SK-N-SH (cell line): ENCODE measurements around the gene CPXM1. TPM values are rescaled to one million over a fixed set of nuclear protein-coding genes. Genes with fewer than 3 reads are reported as not detected.

Experiments
- CTCF ChIA-PET: fragments of 300-600, 350-600 bp; formaldehyde crosslinking; extraction: SDS; loops from one replicate; lab custom pipeline; 2021; lab: Yijun Ruan, JAX
- POLR2A ChIA-PET: fragments of 350-600 bp; sonication (Branson Sonifier 250); formaldehyde crosslinking; extraction: SDS; loops from one replicate; lab custom pipeline; 2020; ENCODE audit warnings: antibody characterized with exemption, inconsistent platforms; lab: Yijun Ruan, JAX
- DNase-seq: peaks from one replicate; pipeline ENCODE4 v3.0.0; 2012
- H2AFZ ChIP-seq: fragments of 200-600 bp; sonication (generic); 2 replicates; pipeline ENCODE4 v1.8.1; 2016; ENCODE audit warnings: antibody characterized with exemption, mild to moderate bottlenecking, low read depth
- H3F3A ChIP-seq: fragments of 200-600 bp; sonication (generic); replicated peaks from 2 replicates; pipeline ENCODE3; 2016; ENCODE audit warnings: antibody characterized with exemption, mild to moderate bottlenecking; ENCODE audit not compliant: insufficient read depth
- H3K27ac ChIP-seq, 2 experiments: fragments of 200-500 bp in 1 of 2; fragments of 200-600 bp in 1 of 2; sonication (Bioruptor generic) in 1 of 2; sonication (generic), shearing (Covaris generic) in 1 of 2; 2 replicates each; pipeline versions ENCODE4 v1.5.1 to v1.6.1; 2014 to 2016; ENCODE audit warnings: low read depth in 2 of 2, inconsistent platforms in 1 of 2, low read length in 1 of 2, mild to moderate bottlenecking in 1 of 2, mixed read lengths in 1 of 2
- H3K27me3 ChIP-seq: fragments of 200-600 bp; sonication (generic), shearing (Covaris generic); 2 replicates; pipeline ENCODE4 v1.6.1; 2016; ENCODE audit warnings: mixed run types; ENCODE audit not compliant: insufficient read depth
- H3K36me3 ChIP-seq, 2 experiments: fragments of 200-500 bp in 1 of 2; fragments of 200-600 bp in 1 of 2; sonication (Bioruptor generic) in 1 of 2; sonication (generic) in 1 of 2; replicated peaks in 1 of 2; 2 replicates each; pipeline versions ENCODE3 to v1.5.1; 2014 to 2016; ENCODE audit warnings: low read length in 1 of 2, mild to moderate bottlenecking in 1 of 2; ENCODE audit not compliant: insufficient read depth in 2 of 2, control insufficient read depth in 1 of 2
- H3K4me1 ChIP-seq, 2 experiments: fragments of 200-500 bp in 1 of 2; fragments of 200-600 bp in 1 of 2; sonication (Bioruptor generic) in 1 of 2; sonication (generic), shearing (Covaris generic) in 1 of 2; 2 replicates each; pipeline versions ENCODE4 v1.5.1 to v1.6.1; 2014 to 2016; ENCODE audit warnings: low read depth in 1 of 2, low read length in 1 of 2, mixed run types in 1 of 2; ENCODE audit not compliant: insufficient read depth in 2 of 2, control insufficient read depth in 1 of 2
- H3K4me2 ChIP-seq: fragments of 200-600 bp; sonication (generic), shearing (Covaris generic); 2 replicates; pipeline ENCODE4 v1.6.1; 2017; ENCODE audit warnings: mixed run types
- H3K4me3 ChIP-seq, 2 experiments: fragments of 200-500 bp in 1 of 2; fragments of 200-600 bp in 1 of 2; sonication (Bioruptor generic) in 1 of 2; sonication (generic), shearing (Covaris generic) in 1 of 2; 2 replicates each; pipeline versions ENCODE4 v1.5.1 to v1.8.1; 2014 to 2016; ENCODE audit warnings: low read depth in 2 of 2, inconsistent platforms in 1 of 2, low read length in 1 of 2, mild to moderate bottlenecking in 1 of 2, mixed read lengths in 1 of 2, moderate library complexity in 1 of 2
- H3K79me2 ChIP-seq: fragments of 200-600 bp; sonication (generic); 2 replicates; pipeline ENCODE4 v1.8.1; 2017; ENCODE audit warnings: mild to moderate bottlenecking; ENCODE audit not compliant: insufficient read depth
- H3K9ac ChIP-seq: fragments of 200-600 bp; sonication (generic); 2 replicates; pipeline ENCODE4 v1.6.1; 2017; ENCODE audit warnings: mixed run types
- H3K9me2 ChIP-seq: fragments of 200-600 bp; sonication (generic); 2 replicates; pipeline ENCODE4 v1.6.1; 2017; ENCODE audit warnings: mixed run types
- H3K9me3 ChIP-seq: fragments of 200-600 bp; sonication (generic); 2 replicates; pipeline ENCODE4 v1.6.1; 2017; ENCODE audit warnings: mixed run types, mild to moderate bottlenecking, moderate library complexity
- H4K20me1 ChIP-seq: fragments of 200-600 bp; sonication (generic); 2 replicates; pipeline ENCODE4 v1.6.1; 2017; ENCODE audit warnings: mild to moderate bottlenecking, mixed run types; ENCODE audit not compliant: insufficient read depth
- EZH2phosphoT487 ChIP-seq: fragments of 200-600 bp; sonication (generic); IDR thresholded peaks from 2 replicates; pipeline ENCODE4 v1.6.1; 2017; ENCODE audit warnings: low read depth, mixed run types, mild to moderate bottlenecking, antibody characterized with exemption, moderate library complexity, borderline replicate concordance
- FOSL2 ChIP-seq: IDR thresholded peaks from 2 replicates; pipeline ENCODE4 v1.4.0; 2012; ENCODE audit warnings: low read depth, mild to moderate bottlenecking, moderate library complexity, borderline replicate concordance
- FOXJ3 ChIP-seq: sonication (generic); formaldehyde crosslinking; IDR thresholded peaks from 2 replicates; pipeline ENCODE4 v1.5.1; 2020; ENCODE audit warnings: mild to moderate bottlenecking, missing genetic modification reagents
- FOXM1 ChIP-seq: IDR thresholded peaks from 2 replicates; pipeline ENCODE4 v1.4.0; 2012; ENCODE audit warnings: low read depth, mild to moderate bottlenecking
- GABPA ChIP-seq: IDR thresholded peaks from 2 replicates; pipeline ENCODE4 v1.4.0; 2012; ENCODE audit warnings: low read depth, mild to moderate bottlenecking
- IRF3 ChIP-seq: fragments of 150-350 bp; IDR thresholded peaks from 2 replicates; pipeline ENCODE4 v1.6.1; 2016; ENCODE audit warnings: mild to moderate bottlenecking, low read depth, low read length
- MEF2A ChIP-seq: IDR thresholded peaks from 2 replicates; pipeline ENCODE4 v1.4.0; 2012; ENCODE audit warnings: low read depth, borderline replicate concordance
- NFIC ChIP-seq: IDR thresholded peaks from 2 replicates; pipeline ENCODE4 v1.4.0; 2012; ENCODE audit warnings: borderline replicate concordance
- NRF1 ChIP-seq: IDR thresholded peaks from 2 replicates; pipeline ENCODE4 v1.6.1; 2012; ENCODE audit warnings: low read depth, mild to moderate bottlenecking, low read length
- PBX3 ChIP-seq: IDR thresholded peaks from 2 replicates; pipeline ENCODE4; 2012
- RFX5 ChIP-seq: IDR thresholded peaks from 2 replicates; pipeline ENCODE4 v1.6.1; 2012; ENCODE audit warnings: mild to moderate bottlenecking, improper control_type of control experiment, low read length
- RXRA ChIP-seq: IDR thresholded peaks from 2 replicates; pipeline ENCODE4 v1.4.0; 2012; ENCODE audit warnings: low read depth, mild to moderate bottlenecking, borderline replicate concordance
- SIN3A ChIP-seq: IDR thresholded peaks from 2 replicates; pipeline ENCODE4 v1.6.1; 2012; ENCODE audit warnings: low read depth, mild to moderate bottlenecking, low read length, moderate library complexity, borderline replicate concordance
- SMC3 ChIP-seq: IDR thresholded peaks from 2 replicates; pipeline ENCODE4 v1.6.1; 2012; ENCODE audit warnings: low read depth, low read length, improper control_type of control experiment
- TEAD4 ChIP-seq: IDR thresholded peaks from 2 replicates; pipeline ENCODE4 v1.4.0; 2012; ENCODE audit warnings: mild to moderate bottlenecking, borderline replicate concordance; ENCODE audit not compliant: insufficient read depth
- USF1 ChIP-seq: IDR thresholded peaks from 2 replicates; pipeline ENCODE4 v1.4.0; 2012; ENCODE audit warnings: low read depth, borderline replicate concordance
- USF2 ChIP-seq: fragments of 150-350 bp; IDR thresholded peaks from 2 replicates; pipeline ENCODE4 v1.6.1; 2017; ENCODE audit warnings: antibody characterized with exemption, low read length, low read depth, borderline replicate concordance
- ZBTB33 ChIP-seq: IDR thresholded peaks from 2 replicates; pipeline ENCODE4 v1.4.0; 2012; ENCODE audit warnings: low read depth, borderline replicate concordance
- WGBS: methylation state at CpG from one replicate; pipeline ENCODE4 v1.1.6; 2017; ENCODE audit warnings: low lambda C conversion rate; 5-methylcytosine and 5-hydroxymethylcytosine counted together
- polyA plus RNA-seq, 3 experiments: library from polyadenylated mRNA; depleted of rRNA; stranded (reverse); fragments of >200 nt; gene quantifications; 2 replicates each; pipeline ENCODE4 v1.2.3, GENCODE V29; 2012

Gene CPXM1
- polyA plus RNA-seq, 1 of the 3 experiments (the other 2 are of a cell fraction), result 99.9 TPM

GRCh38 chr20:2829376-2829775, 28.9 kb upstream of the CPXM1 start (continued):
- TF ChIP-seq NFIC, result no peak
- TF ChIP-seq NRF1, result no peak
- no peak for TF ChIP-seq FOXM1
- no peak for TF ChIP-seq FOSL2

GRCh38 chr20:2826655-2827054, 26.2 kb upstream of the CPXM1 start:
- Histone ChIP-seq H2AFZ (no peak overlapping the region), H3K9me2 (no peaks in the 10 kb centered on the region), H3K4me2 (no peak overlapping the region), H3K4me3 (no peak overlapping the region), H3K36me3 (no peaks in the 10 kb centered on the region), H3K9ac (no peak overlapping the region), H3K27ac (no peak overlapping the region), H3F3A (peaks cover 5% of the 10 kb centered on the region), H3K27me3 (no peaks in the 10 kb centered on the region), H3K9me3 (no peaks in the 10 kb centered on the region), H3K4me1 (peaks cover 2 to 3% of the 10 kb centered on the region in 2 experiments; a peak in 2 of 4 replicates), H4K20me1 (no peaks in the 10 kb centered on the region), H3K79me2 (no peaks in the 10 kb centered on the region)
- TF ChIP-seq ZBTB33, result no peak
- no peak for TF ChIP-seq FOXJ3 (CRISPR knock-in tag)
- no peak for TF ChIP-seq PBX3
- no peak for TF ChIP-seq TEAD4
- no peak for TF ChIP-seq GABPA
- no peak for TF ChIP-seq NFIC
- no peak for TF ChIP-seq NRF1
- TF ChIP-seq MEF2A, result no peak
- no peak for TF ChIP-seq IRF3
- WGBS, result 55% methylated on average over 4 of the region's 4 CpGs
- ChIA-PET POLR2A (no interaction called here), CTCF (no interaction called here)
- DNase-seq, result no peak

- CTCF ChIA-PET, result no interaction called here
- Histone ChIP-seq H3K27me3 (no peaks in the 10 kb centered on the region), H3K4me2 (no peak overlapping the region), H3K9ac (no peak overlapping the region), H3K9me2 (no peaks in the 10 kb centered on the region), H3K9me3 (no peaks in the 10 kb centered on the region), H4K20me1 (no peaks in the 10 kb centered on the region), H3F3A (no peaks in the 10 kb centered on the region), H3K27ac (no peak overlapping the region), H3K36me3 (no peaks in the 10 kb centered on the region), H3K4me1 (peaks cover 0 to 5% of the 10 kb centered on the region in 2 experiments; a peak in 1 of 4 replicates), H3K4me3 (no peak overlapping the region), H2AFZ (no peak overlapping the region), H3K79me2 (no peaks in the 10 kb centered on the region)
- TF ChIP-seq USF1 (no peak), SIN3A (no peak), NRF1 (no peak), GABPA (no peak), SMC3 (no peak), NFIC (no peak), USF2 (no peak), RXRA (no peak), EZH2phosphoT487 (no peak), RFX5 (no peak)
- DNase-seq, result no peak
- WGBS, result 89% methylated on average over 2 of the region's 2 CpGs
- POLR2A ChIA-PET, result no interaction called here
Measured at GRCh38 chr20:2825761-2826160, 25.3 kb upstream of the CPXM1 start.
